Activated T-helper 1 cell treated with anti-CD3 and anti-CD28 coated beads, Interleukin-12 subunit alpha, Interleukin-12 subunit beta, Interleukin-2, Interleukin-4 antibody, amounts not matched to agents 30 ng/mL and 10 ng/mL and 1 ng/mL, durations not matched to agents 14 hours and 24 hours and 36 hours (primary cell): ENCODE results near the gene AK6. TPM values are rescaled to one million over a fixed set of nuclear protein-coding genes. Genes with fewer than 3 reads are reported as not detected.
"Not testable (repeated sequence)": the region's sequence is repeated elsewhere in the genome, so short reads cannot be mapped to it uniquely, and the experiment has no call there.

Experiments
- DNase-seq: peaks from one replicate; pipeline ENCODE4 v3.0.0; 2021; ENCODE audit warnings: low spot score
- H3K27ac Mint-ChIP-seq: one replicate; pipeline ENCODE4 v1.8.0; 2021; ENCODE audit warnings: mild to moderate bottlenecking, mixed read lengths
- H3K27me3 Mint-ChIP-seq: one replicate; pipeline ENCODE4 v1.8.0; 2022; ENCODE audit warnings: mild to moderate bottlenecking, moderate library complexity, mixed read lengths; ENCODE audit not compliant: insufficient read depth
- H3K36me3 Mint-ChIP-seq: one replicate; pipeline ENCODE4 v1.8.0; 2021; ENCODE audit warnings: low read depth, mixed read lengths
- H3K4me1 Mint-ChIP-seq: one replicate; pipeline ENCODE4 v1.8.0; 2021; ENCODE audit warnings: low read depth, mixed read lengths
- H3K4me3 Mint-ChIP-seq: one replicate; pipeline ENCODE4 v1.8.0; 2021; ENCODE audit warnings: mild to moderate bottlenecking, moderate library complexity, mixed read lengths
- H3K9me3 Mint-ChIP-seq: one replicate; pipeline ENCODE4 v1.8.0; 2021; ENCODE audit warnings: mixed read lengths
- intact Hi-C: fragments of 100-400 bp; cut with micrococcal nuclease; formaldehyde crosslinking; loops from one replicate; pipeline ENCODE4 v1.15.1; 2024
- total RNA-seq: library from RNA; stranded (reverse); gene quantifications from 2 replicates; pipeline ENCODE4 v1.2.3, GENCODE V29; 2022

The AK6 gene
- total RNA-seq = 59.0 and 62.3 TPM in 2 replicates

- Mint-ChIP-seq H3K4me1 (peaks cover 36% of the 10 kb centered on the region), H3K36me3 (peaks cover 20% of the 10 kb centered on the region), H3K27ac (peak within 1 kb of the TSS; percentile 98), H3K4me3 (peak within 1 kb of the TSS; percentile 98), H3K27me3 (no peaks in the 10 kb centered on the region), H3K9me3 (no peaks in the 10 kb centered on the region)
- intact Hi-C loops = loop anchor here (1.0 to 2.0 kb wide), 7 partner anchors 37 to 327 kb away; partner anchors contain the start of genes CCDC125, CCNB1, CDK7 and CENPH
- DNase-seq = peak; percentile 87
Observed at GRCh38 chr5:69369340-69370121, at the start of gene AK6, which contains the start of the genes RAD17 and TAF9. Gene AK6, minus strand, starts transcription at chr5:69369520. Its CDS starts 30 bp downstream, at chr5:69369490. Gene RAD17, plus strand, starts transcription at chr5:69369818. Its CDS starts 2,391 bp downstream, at chr5:69372209. Gene TAF9, minus strand, starts transcription at chr5:69369520. Its CDS starts 3,783 bp downstream, at chr5:69365737.

- DNase-seq = no peak
- Mint-ChIP-seq H3K36me3 (peaks cover 10% of the 10 kb centered on the region), H3K27me3 (peaks cover 4% of the 10 kb centered on the region), H3K4me3 (no peak overlapping the region), H3K9me3 (no peaks in the 10 kb centered on the region), H3K27ac (no peak overlapping the region), H3K4me1 (no peaks in the 10 kb centered on the region)
- intact Hi-C loops = no loop called here
Observed at GRCh38 chr5:69418554-69418953, 49.2 kb upstream of the AK6 start.

- Mint-ChIP-seq H3K4me1 (no peaks in the 10 kb centered on the region), H3K36me3 (peaks cover 11% of the 10 kb centered on the region), H3K9me3 (no peaks in the 10 kb centered on the region), H3K27ac (no peak overlapping the region), H3K27me3 (peaks cover 4% of the 10 kb centered on the region), H3K4me3 (no peak overlapping the region)
- intact Hi-C loops = no loop called here
- DNase-seq = no peak
Observed at GRCh38 chr5:69416699-69417098, 47.4 kb upstream of the AK6 start.

- Mint-ChIP-seq H3K36me3 (peaks cover 15% of the 10 kb centered on the region), H3K9me3 (no peaks in the 10 kb centered on the region), H3K4me1 (no peaks in the 10 kb centered on the region), H3K27me3 (peaks cover 4% of the 10 kb centered on the region), H3K4me3 (peak overlapping the region; percentile 29), H3K27ac (no peak overlapping the region)
- no peak for DNase-seq
- intact Hi-C loops = no loop called here
Observed at GRCh38 chr5:69416180-69416579, 46.9 kb upstream of the AK6 start.

- H3K4me3 Mint-ChIP-seq = peak overlapping the region; percentile 65
- no peak for DNase-seq
- no peaks in the 10 kb centered on the region for H3K9me3 Mint-ChIP-seq
- H3K27me3 Mint-ChIP-seq = peaks cover 4% of the 10 kb centered on the region
- H3K27ac Mint-ChIP-seq = no peak overlapping the region
- intact Hi-C loops = no loop called here
- peaks cover 15% of the 10 kb centered on the region for H3K36me3 Mint-ChIP-seq
- no peaks in the 10 kb centered on the region for H3K4me1 Mint-ChIP-seq
Observed at GRCh38 chr5:69415584-69415958, 46.3 kb upstream of the AK6 start.

- intact Hi-C loops = no loop called here
- Mint-ChIP-seq H3K27me3 (peaks cover 4% of the 10 kb centered on the region), H3K9me3 (no peaks in the 10 kb centered on the region), H3K4me1 (no peaks in the 10 kb centered on the region), H3K27ac (no peak within 1 kb of the TSS), H3K36me3 (peaks cover 15% of the 10 kb centered on the region), H3K4me3 (peak within 1 kb of the TSS; percentile 65)
- no peak for DNase-seq
Observed at GRCh38 chr5:69414885-69415583, 45.7 kb upstream of the AK6 start, which contains the start of gene MARVELD2. Gene MARVELD2, plus strand, starts transcription at chr5:69415116. Its CDS starts 4,270 bp downstream, at chr5:69419386.

- Mint-ChIP-seq H3K9me3 (no peaks in the 10 kb centered on the region), H3K4me3 (no peak overlapping the region), H3K4me1 (no peaks in the 10 kb centered on the region), H3K27ac (no peak overlapping the region), H3K36me3 (peaks cover 27% of the 10 kb centered on the region), H3K27me3 (no peaks in the 10 kb centered on the region)
- intact Hi-C loops = no loop called here
- DNase-seq = no peak
Observed at GRCh38 chr5:69404659-69405330, 35.5 kb upstream of the AK6 start.

GRCh38 chr5:69378376-69378775 is 9.1 kb upstream of the AK6 start:
- no peak overlapping the region for H3K4me3 Mint-ChIP-seq
- H3K4me1 Mint-ChIP-seq = no peaks in the 10 kb centered on the region
- no peak overlapping the region for H3K27ac Mint-ChIP-seq
- intact Hi-C loops = no loop called here
- no peaks in the 10 kb centered on the region for H3K27me3 Mint-ChIP-seq
- no peaks in the 10 kb centered on the region for H3K9me3 Mint-ChIP-seq
- DNase-seq = no peak
- peaks cover 19% of the 10 kb centered on the region for H3K36me3 Mint-ChIP-seq

- intact Hi-C loops = no loop called here
- H3K27ac Mint-ChIP-seq = no peak overlapping the region
- peaks cover 17% of the 10 kb centered on the region for H3K36me3 Mint-ChIP-seq
- DNase-seq = no peak
- H3K4me1 Mint-ChIP-seq = peaks cover 12% of the 10 kb centered on the region
- no peak overlapping the region for H3K4me3 Mint-ChIP-seq
- no peaks in the 10 kb centered on the region for H3K9me3 Mint-ChIP-seq
- H3K27me3 Mint-ChIP-seq = no peaks in the 10 kb centered on the region
Observed at GRCh38 chr5:69374911-69375446, 5.7 kb upstream of the AK6 start.

- intact Hi-C loops = no loop called here
- Mint-ChIP-seq H3K27me3 (no peaks in the 10 kb centered on the region), H3K36me3 (peaks cover 16% of the 10 kb centered on the region), H3K27ac (no peak overlapping the region), H3K4me3 (no peak overlapping the region), H3K9me3 (no peaks in the 10 kb centered on the region), H3K4me1 (peaks cover 21% of the 10 kb centered on the region)
- DNase-seq = no peak
Observed at GRCh38 chr5:69372394-69372793, 3.1 kb upstream of the AK6 start.

GRCh38 chr5:69370335-69370734 is 1.0 kb upstream of the AK6 start:
- Mint-ChIP-seq H3K27ac (peak overlapping the region; percentile 98), H3K4me1 (peaks cover 31% of the 10 kb centered on the region), H3K4me3 (peak overlapping the region; percentile 94), H3K36me3 (peaks cover 13% of the 10 kb centered on the region)
- H3K9me3 Mint-ChIP-seq, H3K27me3 Mint-ChIP-seq, DNase-seq, intact Hi-C loops: not testable (repeated sequence)

GRCh38 chr5:69368458-69369339 is 621 bp downstream of the AK6 start:
- Mint-ChIP-seq H3K4me3 (peak overlapping the region; percentile 98), H3K27ac (peak overlapping the region; percentile 98), H3K4me1 (peaks cover 36% of the 10 kb centered on the region), H3K27me3 (no peaks in the 10 kb centered on the region), H3K9me3 (no peaks in the 10 kb centered on the region), H3K36me3 (peaks cover 22% of the 10 kb centered on the region)
- intact Hi-C loops = loop anchor here (1.0 to 2.0 kb wide), 7 partner anchors 36 to 326 kb away; partner anchors contain the start of genes CCDC125, CCNB1, CDK7 and CENPH
- no peak for DNase-seq
